ENCODE measurements around the gene OPALIN. TPM values are rescaled to one million over a fixed set of nuclear protein-coding genes. Genes with fewer than 3 reads are reported as not detected.

OPALIN gene
- total RNA-seq, 2 donors from 2014 or later = not detected

- no peak overlapping the region for H3K27ac ChIP-seq
- H3K9me3 ChIP-seq = no peaks in the 10 kb centered on the region
- DNase-seq (ENCODE audit: low spot score) = no peak
- no peak for TF ChIP-seq CTCF (IDR thresholded peaks at IDR 0.05)
- no peak overlapping the region for H3K4me3 ChIP-seq
- H3K36me3 ChIP-seq = no peaks in the 10 kb centered on the region
- H3K27me3 ChIP-seq (replicated peaks; ENCODE audit: insufficient read depth) = no peaks in the 10 kb centered on the region
- H3K4me1 ChIP-seq (ENCODE audit: control insufficient read depth in 1 of 2, low read depth in 2 of 2) = peaks cover 0 to 16% of the 10 kb centered on the region in 2 donors
- no peak for ATAC-seq (ENCODE audit: insufficient number of reproducible peaks, low FRiP score, low read depth)
Observed at GRCh38 chr10:96368971-96369370, 10.2 kb upstream of the OPALIN start.

GRCh38 chr10:96367470-96367869, 8.7 kb upstream of the OPALIN start:
- TF ChIP-seq CTCF (IDR thresholded peaks at IDR 0.05) = no peak
- Histone ChIP-seq H3K4me1 (ENCODE audit: control insufficient read depth in 1 of 2, low read depth in 2 of 2) (peaks cover 0 to 16% of the 10 kb centered on the region in 2 donors), H3K27me3 (replicated peaks; ENCODE audit: insufficient read depth) (no peaks in the 10 kb centered on the region), H3K4me3 (no peak overlapping the region), H3K27ac (no peak overlapping the region), H3K9me3 (no peaks in the 10 kb centered on the region), H3K36me3 (no peaks in the 10 kb centered on the region)
- ATAC-seq (ENCODE audit: insufficient number of reproducible peaks, low FRiP score, low read depth) = no peak
- DNase-seq (ENCODE audit: low spot score) = no peak

- TF ChIP-seq CTCF (IDR thresholded peaks at IDR 0.05) = no peak
- peaks cover 0 to 16% of the 10 kb centered on the region in 2 donors for H3K4me1 ChIP-seq (ENCODE audit: control insufficient read depth in 1 of 2, low read depth in 2 of 2)
- H3K27me3 ChIP-seq (replicated peaks; ENCODE audit: insufficient read depth) = no peaks in the 10 kb centered on the region
- no peaks in the 10 kb centered on the region for H3K9me3 ChIP-seq
- no peak overlapping the region for H3K27ac ChIP-seq
- no peak for DNase-seq (ENCODE audit: low spot score)
- no peaks in the 10 kb centered on the region for H3K36me3 ChIP-seq
- no peak overlapping the region for H3K4me3 ChIP-seq
- no peak for ATAC-seq (ENCODE audit: insufficient number of reproducible peaks, low FRiP score, low read depth)
Observed at GRCh38 chr10:96366508-96366907, 7.7 kb upstream of the OPALIN start.

- TF ChIP-seq CTCF (IDR thresholded peaks at IDR 0.05) = no peak
- no peaks in the 10 kb centered on the region for H3K9me3 ChIP-seq
- H3K36me3 ChIP-seq = no peaks in the 10 kb centered on the region
- ATAC-seq (ENCODE audit: insufficient number of reproducible peaks, low FRiP score, low read depth) (no peak), DNase-seq (ENCODE audit: low spot score) (no peak)
- no peak overlapping the region for H3K27ac ChIP-seq
- no peak overlapping the region for H3K4me3 ChIP-seq
- H3K4me1 ChIP-seq (ENCODE audit: control insufficient read depth in 1 of 2, low read depth in 2 of 2) = peaks cover 0 to 16% of the 10 kb centered on the region in 2 donors
- H3K27me3 ChIP-seq (replicated peaks; ENCODE audit: insufficient read depth) = no peaks in the 10 kb centered on the region
Observed at GRCh38 chr10:96365571-96365970, 6.8 kb upstream of the OPALIN start.

- no peaks in the 10 kb centered on the region for H3K9me3 ChIP-seq
- no peaks in the 10 kb centered on the region for H3K4me1 ChIP-seq (ENCODE audit: control insufficient read depth in 1 of 2, low read depth in 2 of 2)
- no peaks in the 10 kb centered on the region for H3K36me3 ChIP-seq
- H3K4me3 ChIP-seq = no peak overlapping the region
- no peaks in the 10 kb centered on the region for H3K27me3 ChIP-seq (replicated peaks; ENCODE audit: insufficient read depth)
- no peak for DNase-seq (ENCODE audit: low spot score)
- H3K27ac ChIP-seq = no peak overlapping the region
- TF ChIP-seq CTCF (IDR thresholded peaks at IDR 0.05) = no peak
- ATAC-seq (ENCODE audit: insufficient number of reproducible peaks, low FRiP score, low read depth) = no peak
Observed at GRCh38 chr10:96360766-96361165, 2.0 kb upstream of the OPALIN start.
